PFSK-1 (cell line): ENCODE results near the gene PRKCQ.

Experiments
- FOXP2 ChIP-seq: optimal IDR thresholded peaks from 2 replicates; pipeline ENCODE3; 2011; ENCODE audit warnings: borderline replicate concordance, control low read depth, inconsistent platforms; ENCODE audit not compliant: insufficient read depth; ENCODE audit errors: extremely low read length, extremely low read depth
- POLR2AphosphoS5 ChIP-seq: IDR thresholded peaks from 2 replicates; pipeline ENCODE4 v1.6.1; 2012; ENCODE audit warnings: low read depth, mild to moderate bottlenecking, control low read depth, low read length, moderate library complexity
- REST ChIP-seq, 2 experiments: IDR thresholded peaks; 2 replicates each; pipeline versions ENCODE4 v1.6.1 to v1.8.0; 2011 to 2012; ENCODE audit warnings: low read depth in 2 of 2, low read length in 2 of 2, control low read depth in 1 of 2, inconsistent platforms in 1 of 2, mild to moderate bottlenecking in 1 of 2, moderate library complexity in 1 of 2; ENCODE audit not compliant: insufficient read depth in 1 of 2
- SIN3A ChIP-seq: IDR thresholded peaks from 2 replicates; pipeline ENCODE4 v1.6.1; 2012; ENCODE audit warnings: mild to moderate bottlenecking, low read length, moderate library complexity, borderline replicate concordance; ENCODE audit not compliant: insufficient read depth
- TAF1 ChIP-seq: IDR thresholded peaks from 2 replicates; pipeline ENCODE4 v1.6.1; 2012; ENCODE audit warnings: low read length, control low read depth, borderline replicate concordance; ENCODE audit not compliant: insufficient read depth

- TF ChIP-seq POLR2AphosphoS5 (no peak), REST (IDR thresholded peaks at IDR 0.05; ENCODE audit: insufficient read depth in 1 of 2, low read depth in 2 of 2, low read length in 2 of 2) (no peak), FOXP2 (no peak), SIN3A (no peak), TAF1 (no peak)
Measured at GRCh38 chr10:6589287-6590094, 9.4 kb upstream of the PRKCQ start.
